HUES64 (cell line): Measurements from ENCODE around the gene CFAP20DC.

ENCODE experiments used
- H3K27ac ChIP-seq: 2 replicates; pipeline ENCODE4 v1.7.0; 2013; ENCODE audit warnings: low read depth, low read length, inconsistent platforms
- H3K27me3 ChIP-seq: 2 replicates; pipeline ENCODE4 v1.6.1; 2013; ENCODE audit warnings: mild to moderate bottlenecking, low read length; ENCODE audit not compliant: insufficient read depth
- H3K36me3 ChIP-seq: 2 replicates; pipeline ENCODE4 v1.6.1; 2013; ENCODE audit warnings: mild to moderate bottlenecking, low read length; ENCODE audit not compliant: insufficient read depth
- H3K4me1 ChIP-seq: 2 replicates; pipeline ENCODE4 v1.6.1; 2013; ENCODE audit warnings: mild to moderate bottlenecking, low read length, moderate library complexity; ENCODE audit not compliant: insufficient read depth
- H3K4me3 ChIP-seq: 2 replicates; pipeline ENCODE4 v1.5.1; 2013; ENCODE audit warnings: mild to moderate bottlenecking, low read length, moderate library complexity
- H3K9ac ChIP-seq: 2 replicates; pipeline ENCODE4 v1.6.1; 2013; ENCODE audit warnings: mild to moderate bottlenecking, low read depth, low read length
- H3K9me3 ChIP-seq: 2 replicates; pipeline ENCODE4 v1.6.1; 2013; ENCODE audit warnings: low read depth, low read length; ENCODE audit not compliant: insufficient read depth
- WGBS: fragments of 150-250, 120-280 bp; methylation state at CpG from one replicate; pipeline ENCODE4 v1.1.7; 2013; ENCODE audit warnings: missing lambda C conversion rate; 5-methylcytosine and 5-hydroxymethylcytosine counted together

CFAP20DC gene

DNA sequence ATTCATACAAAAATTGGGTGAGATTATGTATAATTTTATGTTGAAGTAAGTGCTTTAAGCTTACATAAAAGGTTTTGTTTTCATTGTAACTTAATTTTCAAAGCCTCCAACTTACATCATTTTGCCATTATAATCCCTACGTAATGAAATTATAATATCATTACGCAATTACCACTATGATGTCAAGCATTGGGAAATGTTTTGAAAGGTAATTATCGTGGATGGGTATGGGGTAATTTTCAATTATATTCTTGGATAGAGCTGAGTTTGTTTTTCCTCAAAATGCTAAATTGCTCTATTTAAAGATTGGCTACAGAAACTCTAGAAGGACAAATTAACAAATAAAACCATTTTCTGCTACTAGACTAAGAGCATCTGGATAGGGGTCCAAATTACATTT lies 303.1 kb downstream of the CFAP20DC start:
- no peaks in the 10 kb centered on the region for H3K36me3 ChIP-seq
- H3K4me3 ChIP-seq, result no peak overlapping the region
- WGBS, result 100% methylated on average over 1 of the region's 3 CpGs
- H3K4me1 ChIP-seq, result no peaks in the 10 kb centered on the region
- H3K9me3 ChIP-seq, result no peaks in the 10 kb centered on the region
- no peak overlapping the region for H3K27ac ChIP-seq
- H3K27me3 ChIP-seq, result no peaks in the 10 kb centered on the region
- H3K9ac ChIP-seq, result no peak overlapping the region

DNA sequence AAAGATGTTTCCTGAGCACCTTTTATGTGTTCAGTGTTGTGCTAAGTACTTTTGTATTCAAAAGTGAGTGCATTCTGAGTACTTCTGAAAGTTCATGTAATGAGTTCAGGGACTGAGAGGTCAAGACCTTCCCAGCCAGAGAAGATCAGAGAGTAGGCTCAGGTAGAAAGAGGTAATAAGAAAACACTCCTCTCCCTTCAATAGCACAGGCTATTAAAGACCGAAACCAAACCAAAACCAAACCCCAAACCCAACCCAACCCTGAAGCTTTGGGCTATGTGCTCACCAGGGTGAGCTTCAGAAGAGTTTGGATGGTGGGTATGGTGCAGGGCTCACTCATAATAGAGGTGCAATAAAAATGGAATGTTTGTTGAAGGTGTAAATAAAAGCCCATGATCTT lies 306.5 kb downstream of the CFAP20DC start:
- Histone ChIP-seq H3K9ac (no peak overlapping the region), H3K27ac (no peak overlapping the region), H3K27me3 (no peaks in the 10 kb centered on the region), H3K9me3 (no peaks in the 10 kb centered on the region), H3K4me3 (no peak overlapping the region), H3K36me3 (no peaks in the 10 kb centered on the region), H3K4me1 (no peaks in the 10 kb centered on the region)
- WGBS, result no CpG with 5 or more reads among the region's 1 CpG

DNA sequence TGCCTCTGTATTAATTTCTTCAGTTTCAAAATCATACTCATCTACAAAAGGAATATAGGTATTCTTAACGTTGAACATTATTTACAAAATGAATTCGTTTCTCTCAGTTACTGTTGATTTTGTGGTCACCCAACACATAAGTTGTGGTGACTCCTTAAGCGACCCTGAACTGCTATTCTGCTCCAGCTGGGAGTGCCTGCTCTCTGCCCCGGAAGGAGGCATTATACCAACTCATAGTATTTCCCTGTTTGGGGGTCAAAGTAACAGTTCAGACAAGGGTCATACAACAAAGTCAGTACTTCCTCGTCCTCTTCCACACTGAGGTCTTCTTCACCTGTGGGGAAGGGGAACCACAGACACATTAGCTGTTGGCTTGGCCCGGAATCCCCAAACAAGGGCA lies 307.6 kb downstream of the CFAP20DC start:
- Histone ChIP-seq H3K9ac (no peak overlapping the region), H3K27me3 (no peaks in the 10 kb centered on the region), H3K27ac (no peak overlapping the region), H3K36me3 (no peaks in the 10 kb centered on the region), H3K4me1 (no peaks in the 10 kb centered on the region), H3K9me3 (no peaks in the 10 kb centered on the region), H3K4me3 (no peak overlapping the region)
- 94% methylated on average over 6 of the region's 6 CpGs for WGBS

- H3K27ac ChIP-seq, result no peak overlapping the region
- WGBS, result 85% methylated on average over 3 of the region's 3 CpGs
- H3K27me3 ChIP-seq, result no peaks in the 10 kb centered on the region
- H3K4me3 ChIP-seq, result no peak overlapping the region
- H3K9ac ChIP-seq, result no peak overlapping the region
- H3K9me3 ChIP-seq, result no peaks in the 10 kb centered on the region
- no peaks in the 10 kb centered on the region for H3K36me3 ChIP-seq
- H3K4me1 ChIP-seq, result no peaks in the 10 kb centered on the region
Observed at GRCh38 chr3:58737644-58738043, 312.2 kb downstream of the CFAP20DC start.

DNA sequence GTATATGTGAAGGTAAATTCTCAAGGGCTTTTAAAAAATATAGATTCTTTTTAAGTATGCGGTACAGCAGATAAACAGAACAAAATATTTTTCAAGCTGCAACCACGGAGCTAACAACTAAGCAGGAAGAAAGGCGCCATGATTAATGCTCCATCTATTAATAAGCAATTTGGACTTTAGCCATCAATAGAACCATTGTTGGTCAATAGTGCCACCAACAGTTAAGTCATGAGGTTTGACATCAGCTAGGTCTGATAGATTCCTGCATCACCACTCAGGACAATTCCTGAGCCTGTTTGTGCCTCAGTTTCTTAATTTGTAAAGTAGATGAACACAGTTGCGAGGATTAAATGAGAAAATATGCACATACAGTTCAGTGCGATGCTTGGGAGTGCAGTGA lies 318.2 kb downstream of the CFAP20DC start:
- Histone ChIP-seq H3K9ac (no peak overlapping the region), H3K27ac (no peak overlapping the region), H3K27me3 (no peaks in the 10 kb centered on the region), H3K4me3 (no peak overlapping the region), H3K36me3 (no peaks in the 10 kb centered on the region), H3K4me1 (no peaks in the 10 kb centered on the region), H3K9me3 (no peaks in the 10 kb centered on the region)
- WGBS, result 94% methylated on average over 5 of the region's 5 CpGs

GRCh38 chr3:58728723-58729122 lies 321.1 kb downstream of the CFAP20DC start:
- Histone ChIP-seq H3K36me3 (no peaks in the 10 kb centered on the region), H3K9ac (no peak overlapping the region), H3K4me3 (no peak overlapping the region), H3K27ac (no peak overlapping the region), H3K27me3 (no peaks in the 10 kb centered on the region), H3K9me3 (no peaks in the 10 kb centered on the region), H3K4me1 (no peaks in the 10 kb centered on the region)
- 100% methylated on average over 1 of the region's 1 CpG for WGBS

GRCh38 chr3:58725326-58725853 lies 324.4 kb downstream of the CFAP20DC start:
- WGBS, result 93% methylated on average over 7 of the region's 7 CpGs
- Histone ChIP-seq H3K27ac (no peak overlapping the region), H3K27me3 (no peaks in the 10 kb centered on the region), H3K4me1 (no peaks in the 10 kb centered on the region), H3K36me3 (no peaks in the 10 kb centered on the region), H3K9me3 (no peaks in the 10 kb centered on the region), H3K9ac (no peak overlapping the region), H3K4me3 (no peak overlapping the region)

DNA sequence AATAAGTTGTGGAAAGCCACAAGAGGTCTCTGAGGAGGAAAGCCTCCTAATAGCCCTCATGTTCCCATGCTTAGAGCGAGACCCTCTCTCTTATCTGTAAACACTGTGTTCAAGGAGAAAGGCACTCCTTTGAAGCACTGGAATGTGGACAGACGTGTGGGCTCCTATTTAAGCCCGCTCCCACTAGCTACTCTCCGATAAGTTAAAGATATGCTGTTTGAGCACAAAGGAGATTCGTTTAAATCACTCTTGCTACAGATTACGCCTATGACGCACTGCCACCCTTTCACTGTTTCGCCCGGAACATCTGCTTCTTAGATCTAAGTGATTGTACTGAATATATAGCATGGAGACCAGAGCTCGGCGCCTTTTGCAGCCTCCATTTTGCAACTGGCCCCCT lies 325.5 kb downstream of the CFAP20DC start:
- Histone ChIP-seq H3K27ac (no peak overlapping the region), H3K9me3 (no peaks in the 10 kb centered on the region), H3K27me3 (no peaks in the 10 kb centered on the region), H3K4me1 (no peaks in the 10 kb centered on the region), H3K4me3 (no peak overlapping the region), H3K9ac (no peak overlapping the region), H3K36me3 (no peaks in the 10 kb centered on the region)
- 93% methylated on average over 11 of the region's 11 CpGs for WGBS

- no peak overlapping the region for H3K9ac ChIP-seq
- no peak overlapping the region for H3K27ac ChIP-seq
- H3K36me3 ChIP-seq, result no peaks in the 10 kb centered on the region
- H3K4me1 ChIP-seq, result no peaks in the 10 kb centered on the region
- H3K9me3 ChIP-seq, result no peaks in the 10 kb centered on the region
- H3K4me3 ChIP-seq, result no peak overlapping the region
- no peaks in the 10 kb centered on the region for H3K27me3 ChIP-seq
- WGBS, result 92% methylated on average over 1 of the region's 3 CpGs
Observed at GRCh38 chr3:58723173-58723572, 326.7 kb downstream of the CFAP20DC start.

GRCh38 chr3:58722561-58722960 lies 327.3 kb downstream of the CFAP20DC start:
- H3K27ac ChIP-seq, result no peak overlapping the region
- no peaks in the 10 kb centered on the region for H3K27me3 ChIP-seq
- no peaks in the 10 kb centered on the region for H3K4me1 ChIP-seq
- H3K4me3 ChIP-seq, result no peak overlapping the region
- no peaks in the 10 kb centered on the region for H3K36me3 ChIP-seq
- 91% methylated on average over 4 of the region's 4 CpGs for WGBS
- H3K9me3 ChIP-seq, result no peaks in the 10 kb centered on the region
- no peak overlapping the region for H3K9ac ChIP-seq

DNA sequence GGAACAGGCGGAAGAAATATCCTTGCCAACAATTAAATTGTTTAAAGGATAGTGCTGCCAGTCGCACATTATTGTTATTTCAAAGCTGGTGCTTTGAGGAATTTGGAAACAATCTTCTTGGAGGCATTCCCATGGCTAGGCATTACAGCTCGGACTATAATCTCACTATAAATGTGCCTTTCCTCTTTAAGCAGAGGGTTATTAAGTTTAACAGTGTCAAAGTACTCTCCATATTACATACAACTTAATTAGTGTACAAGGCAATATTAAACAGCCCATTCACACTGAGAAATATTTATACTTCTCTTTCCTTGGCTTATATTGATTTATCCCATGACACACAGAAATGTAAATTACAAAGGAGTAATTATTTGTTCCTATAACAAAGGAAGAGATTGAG lies 329.3 kb downstream of the CFAP20DC start:
- H3K27ac ChIP-seq, result no peak overlapping the region
- no peaks in the 10 kb centered on the region for H3K9me3 ChIP-seq
- WGBS, result 81% methylated on average over 3 of the region's 3 CpGs

GRCh38 chr3:58719684-58720083 lies 330.1 kb downstream of the CFAP20DC start:
- H3K27me3 ChIP-seq, result no peaks in the 10 kb centered on the region
- no peaks in the 10 kb centered on the region for H3K36me3 ChIP-seq
- H3K9me3 ChIP-seq, result no peaks in the 10 kb centered on the region
- no peaks in the 10 kb centered on the region for H3K4me1 ChIP-seq
- WGBS, result 95% methylated on average over 2 of the region's 2 CpGs
- H3K4me3 ChIP-seq, result no peak overlapping the region
- H3K9ac ChIP-seq, result no peak overlapping the region
- no peak overlapping the region for H3K27ac ChIP-seq

More for the DNA sequence above, 329.3 kb downstream of the CFAP20DC start:
- H3K4me3 ChIP-seq, result no peak overlapping the region
- no peak overlapping the region for H3K9ac ChIP-seq
- H3K4me1 ChIP-seq, result no peaks in the 10 kb centered on the region
- no peaks in the 10 kb centered on the region for H3K27me3 ChIP-seq
- H3K36me3 ChIP-seq, result no peaks in the 10 kb centered on the region
